HuH-7.5 (cell line): ENCODE data around the gene SYTL3.

Experiments used
- DNase-seq: peaks from one replicate; pipeline ENCODE4 v3.0.0; 2011; ENCODE audit warnings: low spot score

Gene SYTL3

DNA sequence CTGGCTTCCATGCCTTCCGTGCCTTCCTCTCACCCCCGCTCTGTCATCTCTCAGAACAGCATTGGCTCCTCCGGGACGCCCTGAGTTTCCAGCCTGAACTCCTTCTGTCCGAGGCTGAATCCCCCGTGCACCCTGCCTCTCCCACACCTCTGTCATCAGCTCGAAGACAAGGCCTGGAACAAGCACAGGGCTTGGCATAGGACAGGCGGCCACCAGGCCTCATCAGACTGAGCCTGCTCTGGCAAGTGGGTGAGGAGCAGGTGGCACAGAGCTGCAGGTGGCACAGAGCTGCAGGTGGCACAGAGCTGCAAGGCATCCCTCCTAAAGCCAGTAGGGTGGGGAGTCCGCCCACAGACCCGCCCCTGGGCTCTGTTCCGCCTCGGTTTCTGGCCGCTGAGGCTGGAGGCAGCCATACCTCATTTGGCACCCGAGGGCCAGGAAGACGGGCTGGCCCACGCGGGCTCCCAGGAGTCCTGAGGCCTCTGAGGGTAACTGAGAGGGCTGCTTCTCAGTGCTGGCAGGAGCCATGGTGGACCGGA lies 109.2 kb downstream of the SYTL3 start:
- no peak for DNase-seq

DNA sequence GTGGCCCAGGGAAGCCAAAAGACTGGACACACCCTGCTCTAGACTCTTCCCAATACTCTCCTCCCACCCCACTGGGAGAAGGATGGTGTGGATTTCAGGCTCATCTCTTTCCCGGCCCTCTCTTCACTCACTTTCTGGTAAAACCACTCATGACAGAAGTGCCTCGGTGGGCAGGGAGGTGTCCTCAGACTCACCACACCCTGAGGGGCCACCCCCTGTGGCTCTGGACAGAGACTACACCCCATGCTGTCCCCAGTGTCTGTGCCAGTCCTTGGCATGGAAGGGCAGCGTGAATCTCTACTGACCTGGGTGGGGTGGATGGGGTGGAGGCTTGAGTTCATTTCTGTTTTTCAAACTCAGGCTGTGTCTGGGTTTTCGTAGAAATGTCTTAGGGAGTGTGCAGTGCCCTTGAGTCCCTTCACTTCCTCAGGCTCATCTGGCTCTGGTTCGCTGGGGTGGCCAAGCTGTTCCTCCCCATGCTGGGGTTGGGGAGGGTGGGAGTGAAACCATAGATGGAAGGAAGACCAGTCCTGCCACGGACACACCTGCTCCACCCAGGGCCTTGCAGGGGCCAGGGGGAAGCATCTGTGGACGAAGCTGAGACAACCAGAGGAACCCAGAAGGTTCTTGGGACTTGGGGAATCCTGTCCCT lies 110.2 kb downstream of the SYTL3 start:
- no peak for DNase-seq

- DNase-seq: no peak
Measured at GRCh38 chr6:158760618-158761250, 110.9 kb downstream of the SYTL3 start.

DNA sequence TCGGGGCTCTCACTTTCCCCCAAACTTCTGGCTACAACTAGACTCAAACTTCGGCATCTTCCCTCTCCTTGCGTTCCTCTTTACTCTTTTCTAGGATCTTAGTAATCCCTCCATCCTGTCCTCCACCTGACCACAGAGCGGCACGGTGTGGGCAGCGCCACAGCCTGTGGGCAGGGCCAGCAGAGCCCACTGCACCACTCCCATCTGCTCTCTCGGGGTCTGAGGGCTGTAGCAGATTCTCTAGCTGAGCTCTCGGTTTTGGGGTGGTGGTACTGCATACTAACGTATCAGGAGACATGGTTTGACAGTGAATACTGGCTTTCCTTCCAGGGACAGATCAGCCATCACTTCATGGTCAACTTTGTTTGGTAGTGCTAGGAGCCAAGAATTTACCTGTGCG lies 111.9 kb downstream of the SYTL3 start:
- no peak for DNase-seq

GRCh38 chr6:158762787-158763433 lies 113.1 kb downstream of the SYTL3 start:
- DNase-seq: no peak

- no peak for DNase-seq
Measured at GRCh38 chr6:158763434-158764182, 113.8 kb downstream of the SYTL3 start.

DNA sequence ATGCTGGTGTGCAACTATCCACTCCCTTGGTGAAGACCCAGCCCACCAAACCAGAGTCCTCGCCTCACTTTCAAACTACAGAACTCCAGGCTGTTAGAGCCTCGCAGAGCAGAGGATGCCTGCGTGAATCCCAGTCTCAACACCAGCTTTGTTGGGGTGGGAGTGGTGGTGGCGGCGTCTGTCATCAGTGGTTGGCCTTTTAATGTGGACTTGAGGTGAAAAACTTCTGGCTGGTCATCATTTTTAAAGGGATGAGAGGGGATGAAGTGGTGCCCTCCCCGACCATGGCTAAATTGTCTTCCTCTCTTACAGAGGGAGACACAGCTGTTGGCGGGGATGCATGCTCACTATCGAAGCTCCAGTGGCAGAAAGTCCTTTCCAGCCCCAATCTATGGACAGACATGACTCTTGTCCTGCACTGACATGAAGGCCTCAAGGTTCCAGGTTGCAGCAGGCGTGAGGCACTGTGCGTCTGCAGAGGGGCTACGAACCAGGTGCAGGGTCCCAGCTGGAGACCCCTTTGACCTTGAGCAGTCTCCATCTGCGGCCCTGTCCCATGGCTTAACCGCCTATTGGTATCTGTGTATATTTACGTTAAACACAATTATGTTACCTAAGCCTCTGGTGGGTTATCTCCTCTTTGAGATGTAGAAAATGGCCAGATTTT lies 114.5 kb downstream of the SYTL3 start:
- no peak for DNase-seq

- no peak for DNase-seq
Measured at GRCh38 chr6:158764926-158765325, 115.1 kb downstream of the SYTL3 start.

GRCh38 chr6:158765499-158766068 lies 115.7 kb downstream of the SYTL3 start:
- no peak for DNase-seq

GRCh38 chr6:158766621-158767455 lies 117.0 kb downstream of the SYTL3 start:
- DNase-seq: no peak

DNA sequence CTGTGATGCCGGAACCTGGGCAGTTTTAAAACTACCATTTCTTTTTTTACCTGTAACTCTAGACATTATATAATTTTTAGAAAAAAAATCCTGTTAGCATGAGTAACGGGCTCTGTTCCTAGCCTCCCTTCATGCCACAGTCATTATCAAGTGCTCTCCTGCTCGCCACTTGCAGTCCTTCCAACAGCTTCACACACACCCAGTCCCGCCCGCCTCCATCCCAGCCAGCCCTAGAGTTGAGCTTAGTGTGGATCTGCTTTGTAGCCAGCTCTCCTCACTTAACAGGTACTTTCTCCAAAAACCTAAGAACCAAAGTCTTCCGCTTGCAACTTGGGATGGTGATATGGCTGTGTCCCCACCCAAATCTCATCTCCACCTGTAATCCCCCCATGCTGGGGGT lies 117.9 kb downstream of the SYTL3 start:
- no peak for DNase-seq

GRCh38 chr6:158768436-158768835 lies 118.6 kb downstream of the SYTL3 start:
- DNase-seq: no peak

- no peak for DNase-seq
Measured at GRCh38 chr6:158769234-158769770, 119.4 kb downstream of the SYTL3 start.

DNA sequence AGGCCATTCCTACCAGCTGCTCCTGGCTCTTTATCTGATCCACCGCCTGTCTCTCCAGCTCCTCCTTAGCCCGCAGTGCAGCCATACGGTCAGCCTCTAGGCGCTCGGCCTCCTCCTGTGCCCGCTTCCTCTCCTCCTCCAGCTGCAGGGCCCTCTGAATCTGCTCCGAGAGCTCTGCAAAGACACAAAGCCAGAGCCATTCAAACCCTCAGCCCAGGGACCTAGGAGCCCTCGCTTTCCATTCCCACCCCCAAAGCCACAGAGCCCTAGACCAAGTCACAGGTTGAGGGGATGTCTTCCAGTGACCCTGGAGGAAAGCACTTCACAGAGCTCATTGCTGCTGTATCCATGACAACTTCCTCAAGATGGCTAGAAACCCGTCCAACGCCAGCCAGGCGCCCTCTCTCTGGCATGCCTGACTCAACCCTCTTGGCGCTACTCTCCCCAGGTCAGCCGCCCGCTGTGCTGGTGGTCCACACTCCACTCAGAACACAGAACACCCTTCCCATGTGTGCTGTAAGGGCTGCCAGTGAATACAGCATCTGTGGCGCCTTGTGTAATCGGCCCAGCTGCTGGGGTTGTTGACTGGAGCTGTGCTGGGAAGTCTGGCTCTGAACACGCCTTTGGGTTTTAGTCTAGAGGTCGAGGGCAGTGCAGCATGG lies 120.0 kb downstream of the SYTL3 start:
- no peak for DNase-seq

DNA sequence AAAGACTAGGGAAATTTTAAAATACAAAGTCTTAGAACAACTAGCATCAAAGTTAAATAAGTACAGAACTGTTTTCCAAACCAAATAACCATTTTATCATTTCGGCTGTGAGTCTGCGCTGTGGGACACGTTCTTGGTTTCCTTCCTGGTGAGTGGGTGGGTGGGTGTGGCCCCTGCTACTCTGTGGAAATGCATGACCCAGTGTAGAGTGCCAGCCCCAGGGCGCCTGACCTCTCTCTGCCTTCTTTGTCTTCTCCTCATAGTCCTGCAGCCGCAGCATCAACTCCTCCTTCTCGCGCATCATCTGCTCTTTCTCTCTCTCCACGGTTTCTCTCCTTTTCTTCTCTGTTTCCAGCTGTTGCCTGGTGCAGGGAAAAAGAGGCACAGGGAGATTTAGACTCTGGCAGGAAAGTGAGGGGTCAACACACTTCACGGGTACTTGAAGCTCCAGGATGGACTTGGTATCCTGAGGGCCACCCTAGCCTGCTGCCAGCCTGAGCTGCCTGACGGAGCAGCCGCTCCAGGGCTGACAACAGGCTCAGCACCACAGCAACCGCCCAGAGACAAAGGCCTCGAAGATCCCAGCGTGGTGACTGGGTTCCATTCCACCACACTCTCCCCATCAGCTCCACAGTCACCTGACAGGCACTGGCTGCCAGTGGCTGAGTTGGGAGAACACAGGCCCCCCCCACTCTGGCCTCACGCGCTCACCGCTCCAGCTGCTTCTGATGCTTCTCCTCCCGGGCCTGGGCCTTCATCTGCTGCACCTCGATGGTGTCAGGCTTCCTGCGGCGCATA lies 120.9 kb downstream of the SYTL3 start:
- no peak for DNase-seq

DNA sequence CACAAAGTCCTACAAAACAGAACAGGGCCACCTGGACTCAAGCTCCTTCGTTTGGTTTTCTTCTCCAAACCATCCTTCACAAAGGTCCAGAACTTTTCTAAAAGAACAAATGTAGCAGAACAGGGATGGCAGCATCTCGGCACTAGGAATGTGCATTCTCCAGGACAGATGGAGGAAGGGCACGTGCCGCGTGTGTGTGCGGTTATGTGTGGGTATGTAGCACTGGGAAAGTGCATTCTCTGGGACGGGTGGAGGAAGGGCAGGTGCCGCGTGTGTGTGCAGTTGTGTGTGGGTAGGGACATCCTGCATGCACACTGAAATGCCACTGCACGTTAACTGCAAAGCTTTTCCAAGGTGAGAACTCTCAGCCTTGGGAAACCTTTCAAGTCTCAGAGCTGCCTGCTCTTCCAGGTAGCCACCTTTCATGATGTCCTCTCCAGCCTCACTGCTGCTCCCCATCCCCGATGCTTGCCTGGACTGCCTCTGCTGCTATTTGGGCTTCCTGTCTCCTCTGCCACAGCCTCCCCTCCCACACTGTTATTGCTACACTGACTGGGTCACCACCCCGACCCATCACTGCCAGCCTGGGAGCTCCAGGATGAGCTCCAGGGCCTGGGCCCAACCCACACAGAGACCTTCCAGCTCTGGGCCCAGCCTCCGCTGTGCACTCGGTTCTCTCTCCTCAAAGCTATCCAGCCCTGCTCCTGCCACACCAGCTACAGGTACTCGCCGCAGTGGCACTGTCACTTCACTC lies 121.7 kb downstream of the SYTL3 start:
- DNase-seq: no peak

DNA sequence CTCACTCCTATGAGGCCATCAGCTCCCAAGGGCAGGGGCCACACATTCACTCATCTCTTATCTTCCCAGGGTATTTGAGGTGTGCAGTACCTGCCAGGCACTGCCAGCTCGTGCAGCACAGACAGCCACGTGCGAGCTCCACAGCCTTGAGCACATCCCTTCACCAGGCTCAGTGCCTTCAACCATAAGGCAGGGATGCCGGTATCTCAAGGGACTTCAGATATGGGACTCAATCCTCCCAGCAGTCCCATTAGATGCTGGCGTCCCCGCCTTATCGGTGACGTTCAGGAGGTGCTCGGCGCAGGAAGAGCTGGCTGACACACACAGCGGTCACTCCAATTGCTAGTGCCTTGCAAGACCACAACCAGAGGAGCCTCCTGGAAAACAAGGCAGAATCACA lies 122.3 kb downstream of the SYTL3 start:
- DNase-seq: no peak

GRCh38 chr6:158772851-158773371 lies 123.1 kb downstream of the SYTL3 start:
- no peak for DNase-seq
